SK-N-SH treated with all-trans-retinoic acid at 6 μM for 48 hours (cell line): ENCODE measurements around the gene ELMOD3.

Experiments used
- ATAC-seq: fragments of 200-7000 bp; cut with Tn5 transposase; 3 replicates; pipeline ENCODE4 v1.9.1; 2020; ENCODE audit warnings: mild to moderate bottlenecking, moderate library complexity
- ARNTL ChIP-seq: fragments of 450-650 bp; formaldehyde crosslinking; IDR thresholded peaks from 2 replicates; pipeline ENCODE4 v1.5.0; 2020; ENCODE audit warnings: low read depth, mild to moderate bottlenecking, moderate library complexity, borderline replicate concordance
- BACH2 ChIP-seq: fragments of 250-450 bp; sonication (Bioruptor Pico); IDR thresholded peaks from 2 replicates; pipeline ENCODE4 v1.9.0; 2021; ENCODE audit warnings: mild to moderate bottlenecking, borderline replicate concordance
- CSDC2 ChIP-seq: fragments of 250-450 bp; sonication (Bioruptor Pico); IDR thresholded peaks from 2 replicates; pipeline ENCODE4 v1.5.0; 2020; ENCODE audit warnings: mild to moderate bottlenecking, moderate library complexity
- ESRRG ChIP-seq: fragments of 250-450 bp; sonication (Bioruptor Pico); IDR thresholded peaks from 2 replicates; pipeline ENCODE4 v1.6.1; 2021; ENCODE audit warnings: mild to moderate bottlenecking
- GLIS3 ChIP-seq: fragments of 250-450 bp; sonication (Bioruptor Pico); IDR thresholded peaks from 2 replicates; pipeline ENCODE4 v1.5.0; 2020; ENCODE audit warnings: mild to moderate bottlenecking, moderate library complexity
- ISL1 ChIP-seq: fragments of 250-450 bp; sonication (Bioruptor Pico); IDR thresholded peaks from 2 replicates; pipeline ENCODE4 v2.1.2; 2022; ENCODE audit warnings: mild to moderate bottlenecking, moderate library complexity
- PPARA ChIP-seq: fragments of 250-450 bp; sonication (Bioruptor Pico); IDR thresholded peaks from 2 replicates; pipeline ENCODE4 v1.5.0; 2020; ENCODE audit warnings: mild to moderate bottlenecking, borderline replicate concordance
- RARB ChIP-seq: fragments of 250-450 bp; sonication (Bioruptor Pico); IDR thresholded peaks from 2 replicates; pipeline ENCODE4 v1.8.0; 2021; ENCODE audit warnings: mild to moderate bottlenecking, moderate library complexity
- SNAI2 ChIP-seq: fragments of 250-450 bp; sonication (Bioruptor Pico); IDR thresholded peaks from 2 replicates; pipeline ENCODE4 v1.5.0; 2020; ENCODE audit warnings: mild to moderate bottlenecking, moderate library complexity
- TOX ChIP-seq: fragments of 250-450 bp; sonication (Bioruptor Pico); IDR thresholded peaks from 2 replicates; pipeline ENCODE4 v1.8.0; 2021; ENCODE audit warnings: mild to moderate bottlenecking, moderate library complexity, borderline replicate concordance
- ZFP3 ChIP-seq: fragments of 250-450 bp; sonication (Bioruptor Pico); IDR thresholded peaks from 2 replicates; pipeline ENCODE4 v1.5.0; 2020; ENCODE audit warnings: mild to moderate bottlenecking, moderate library complexity
- ZFP30 ChIP-seq: fragments of 450-650 bp; formaldehyde crosslinking; IDR thresholded peaks from 2 replicates; pipeline ENCODE4 v1.5.0; 2022; ENCODE audit warnings: mild to moderate bottlenecking, moderate library complexity
- ZNF565 ChIP-seq: fragments of 450-650 bp; formaldehyde crosslinking; conservative IDR thresholded peaks from 2 replicates; pipeline ENCODE4 v1.5.0; 2020; ENCODE audit warnings: low read depth, mild to moderate bottlenecking, moderate library complexity
- ZNF70 ChIP-seq: fragments of 450-650 bp; formaldehyde crosslinking; IDR thresholded peaks from 2 replicates; pipeline ENCODE4 v1.5.0; 2020; ENCODE audit warnings: mild to moderate bottlenecking, moderate library complexity
- ZNF8 ChIP-seq: fragments of 450-650 bp; formaldehyde crosslinking; IDR thresholded peaks from 2 replicates; pipeline ENCODE4 v1.5.0; 2020; ENCODE audit warnings: mild to moderate bottlenecking, moderate library complexity
- TF ChIP-seq, protein P1 (sequence below): fragments of 250-450 bp; sonication (Bioruptor Pico); IDR thresholded peaks from 2 replicates; pipeline ENCODE4 v1.5.1; 2021; ENCODE audit warnings: mild to moderate bottlenecking, moderate library complexity
- TF ChIP-seq, protein P2 (sequence below): fragments of 250-450 bp; sonication (Bioruptor Pico); IDR thresholded peaks from 2 replicates; pipeline ENCODE4 v1.8.0; 2021; ENCODE audit warnings: low read depth, mild to moderate bottlenecking, moderate library complexity, borderline replicate concordance
- TF ChIP-seq, protein P3 (sequence below): fragments of 250-450 bp; sonication (Bioruptor Pico); IDR thresholded peaks from 2 replicates; pipeline ENCODE4 v1.5.1; 2020; ENCODE audit warnings: low read depth, mild to moderate bottlenecking, moderate library complexity
- TF ChIP-seq, protein P4 (sequence below): fragments of 250-450 bp; sonication (Bioruptor Pico); IDR thresholded peaks from 2 replicates; pipeline ENCODE4 v1.5.0; 2020; ENCODE audit warnings: mild to moderate bottlenecking, moderate library complexity

Gene ELMOD3

DNA sequence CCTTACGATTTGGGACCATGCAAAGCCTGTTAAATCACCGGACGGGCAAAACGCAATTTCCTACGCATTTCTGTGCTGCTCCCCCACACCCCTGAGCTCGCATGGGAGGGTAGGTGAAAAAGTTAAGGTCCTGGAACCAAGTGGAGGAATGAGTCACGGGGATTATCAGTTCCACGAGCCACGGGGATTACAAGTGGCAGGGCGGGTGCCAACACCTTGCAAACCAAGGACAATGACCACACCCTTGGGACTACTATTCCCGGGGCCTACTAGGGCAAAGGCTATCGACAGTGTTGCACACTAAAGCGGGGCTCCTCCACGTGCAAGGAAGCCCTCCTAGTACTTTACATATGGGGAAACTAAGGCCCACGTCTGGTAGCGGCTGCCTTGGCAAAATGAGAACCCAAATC, 688 bp upstream of the ELMOD3 start:
- no peak for TF ChIP-seq PPARA (CRISPR knock-in tag)
- TF ChIP-seq, protein P1, sequence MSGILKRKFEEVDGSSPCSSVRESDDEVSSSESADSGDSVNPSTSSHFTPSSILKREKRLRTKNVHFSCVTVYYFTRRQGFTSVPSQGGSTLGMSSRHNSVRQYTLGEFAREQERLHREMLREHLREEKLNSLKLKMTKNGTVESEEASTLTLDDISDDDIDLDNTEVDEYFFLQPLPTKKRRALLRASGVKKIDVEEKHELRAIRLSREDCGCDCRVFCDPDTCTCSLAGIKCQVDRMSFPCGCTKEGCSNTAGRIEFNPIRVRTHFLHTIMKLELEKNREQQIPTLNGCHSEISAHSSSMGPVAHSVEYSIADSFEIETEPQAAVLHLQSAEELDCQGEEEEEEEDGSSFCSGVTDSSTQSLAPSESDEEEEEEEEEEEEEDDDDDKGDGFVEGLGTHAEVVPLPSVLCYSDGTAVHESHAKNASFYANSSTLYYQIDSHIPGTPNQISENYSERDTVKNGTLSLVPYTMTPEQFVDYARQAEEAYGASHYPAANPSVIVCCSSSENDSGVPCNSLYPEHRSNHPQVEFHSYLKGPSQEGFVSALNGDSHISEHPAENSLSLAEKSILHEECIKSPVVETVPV: no peak
- TF ChIP-seq CSDC2: no peak
- peak; percentile 34 for ATAC-seq

DNA sequence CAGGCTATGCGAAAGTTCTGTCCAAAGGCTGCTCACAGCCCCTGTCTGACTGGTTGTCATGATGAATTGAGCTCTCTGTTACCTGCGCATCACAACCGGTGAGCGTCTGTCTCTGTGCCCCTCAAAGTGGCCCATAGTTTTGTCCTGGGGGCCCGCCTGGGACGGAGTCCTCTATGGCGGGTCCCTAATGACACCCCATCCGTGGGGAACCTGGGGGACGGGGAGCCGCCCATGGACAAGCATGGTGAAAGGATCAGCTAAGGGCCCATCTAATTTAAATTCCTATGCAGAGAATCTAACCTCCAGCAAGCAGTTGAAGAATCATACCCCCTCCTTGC, 473 bp downstream of the ELMOD3 start:
- ATAC-seq: no peak; the same call in 1 of the 3 replicates
- TF ChIP-seq, protein P2, sequence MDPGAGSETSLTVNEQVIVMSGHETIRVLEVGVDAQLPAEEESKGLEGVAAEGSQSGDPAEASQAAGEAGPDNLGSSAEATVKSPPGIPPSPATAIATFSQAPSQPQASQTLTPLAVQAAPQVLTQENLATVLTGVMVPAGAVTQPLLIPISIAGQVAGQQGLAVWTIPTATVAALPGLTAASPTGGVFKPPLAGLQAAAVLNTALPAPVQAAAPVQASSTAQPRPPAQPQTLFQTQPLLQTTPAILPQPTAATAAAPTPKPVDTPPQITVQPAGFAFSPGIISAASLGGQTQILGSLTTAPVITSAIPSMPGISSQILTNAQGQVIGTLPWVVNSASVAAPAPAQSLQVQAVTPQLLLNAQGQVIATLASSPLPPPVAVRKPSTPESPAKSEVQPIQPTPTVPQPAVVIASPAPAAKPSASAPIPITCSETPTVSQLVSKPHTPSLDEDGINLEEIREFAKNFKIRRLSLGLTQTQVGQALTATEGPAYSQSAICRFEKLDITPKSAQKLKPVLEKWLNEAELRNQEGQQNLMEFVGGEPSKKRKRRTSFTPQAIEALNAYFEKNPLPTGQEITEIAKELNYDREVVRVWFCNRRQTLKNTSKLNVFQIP (CRISPR knock-in tag): no peak
- TF ChIP-seq ZFP3 (CRISPR knock-in tag) (no peak), ZNF70 (CRISPR knock-in tag) (no peak), ZNF8 (CRISPR knock-in tag) (no peak), ARNTL (CRISPR knock-in tag) (no peak)
- TF ChIP-seq, protein P3, sequence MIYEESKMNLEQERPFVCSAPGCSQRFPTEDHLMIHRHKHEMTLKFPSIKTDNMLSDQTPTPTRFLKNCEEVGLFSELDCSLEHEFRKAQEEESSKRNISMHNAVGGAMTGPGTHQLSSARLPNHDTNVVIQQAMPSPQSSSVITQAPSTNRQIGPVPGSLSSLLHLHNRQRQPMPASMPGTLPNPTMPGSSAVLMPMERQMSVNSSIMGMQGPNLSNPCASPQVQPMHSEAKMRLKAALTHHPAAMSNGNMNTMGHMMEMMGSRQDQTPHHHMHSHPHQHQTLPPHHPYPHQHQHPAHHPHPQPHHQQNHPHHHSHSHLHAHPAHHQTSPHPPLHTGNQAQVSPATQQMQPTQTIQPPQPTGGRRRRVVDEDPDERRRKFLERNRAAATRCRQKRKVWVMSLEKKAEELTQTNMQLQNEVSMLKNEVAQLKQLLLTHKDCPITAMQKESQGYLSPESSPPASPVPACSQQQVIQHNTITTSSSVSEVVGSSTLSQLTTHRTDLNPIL (CRISPR knock-in tag): no peak
- TF ChIP-seq, protein P4, sequence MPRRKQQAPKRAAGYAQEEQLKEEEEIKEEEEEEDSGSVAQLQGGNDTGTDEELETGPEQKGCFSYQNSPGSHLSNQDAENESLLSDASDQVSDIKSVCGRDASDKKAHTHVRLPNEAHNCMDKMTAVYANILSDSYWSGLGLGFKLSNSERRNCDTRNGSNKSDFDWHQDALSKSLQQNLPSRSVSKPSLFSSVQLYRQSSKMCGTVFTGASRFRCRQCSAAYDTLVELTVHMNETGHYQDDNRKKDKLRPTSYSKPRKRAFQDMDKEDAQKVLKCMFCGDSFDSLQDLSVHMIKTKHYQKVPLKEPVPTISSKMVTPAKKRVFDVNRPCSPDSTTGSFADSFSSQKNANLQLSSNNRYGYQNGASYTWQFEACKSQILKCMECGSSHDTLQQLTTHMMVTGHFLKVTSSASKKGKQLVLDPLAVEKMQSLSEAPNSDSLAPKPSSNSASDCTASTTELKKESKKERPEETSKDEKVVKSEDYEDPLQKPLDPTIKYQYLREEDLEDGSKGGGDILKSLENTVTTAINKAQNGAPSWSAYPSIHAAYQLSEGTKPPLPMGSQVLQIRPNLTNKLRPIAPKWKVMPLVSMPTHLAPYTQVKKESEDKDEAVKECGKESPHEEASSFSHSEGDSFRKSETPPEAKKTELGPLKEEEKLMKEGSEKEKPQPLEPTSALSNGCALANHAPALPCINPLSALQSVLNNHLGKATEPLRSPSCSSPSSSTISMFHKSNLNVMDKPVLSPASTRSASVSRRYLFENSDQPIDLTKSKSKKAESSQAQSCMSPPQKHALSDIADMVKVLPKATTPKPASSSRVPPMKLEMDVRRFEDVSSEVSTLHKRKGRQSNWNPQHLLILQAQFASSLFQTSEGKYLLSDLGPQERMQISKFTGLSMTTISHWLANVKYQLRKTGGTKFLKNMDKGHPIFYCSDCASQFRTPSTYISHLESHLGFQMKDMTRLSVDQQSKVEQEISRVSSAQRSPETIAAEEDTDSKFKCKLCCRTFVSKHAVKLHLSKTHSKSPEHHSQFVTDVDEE (CRISPR knock-in tag): no peak

DNA sequence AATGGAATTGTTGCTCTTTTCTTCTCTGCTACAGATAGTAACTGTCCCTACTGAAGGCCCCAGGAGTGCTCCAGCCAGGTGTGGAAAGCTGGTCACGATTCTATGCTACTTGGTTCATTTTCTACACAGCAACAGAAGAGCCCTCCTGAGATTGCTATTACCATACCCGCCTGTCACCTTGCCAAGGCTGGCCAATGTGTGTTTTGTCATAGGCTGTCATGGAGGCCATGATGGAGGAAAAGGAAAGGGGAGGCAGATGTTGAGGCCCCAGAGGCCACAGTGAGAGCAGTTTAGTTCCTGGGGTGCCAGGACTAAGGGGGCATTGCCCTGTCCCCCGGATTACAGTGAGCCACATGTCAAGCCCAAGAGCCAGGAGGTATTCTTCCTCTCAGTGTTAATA, 952 bp downstream of the ELMOD3 start:
- TF ChIP-seq, protein P4 (CRISPR knock-in tag): no peak
- TF ChIP-seq, protein P3 (CRISPR knock-in tag): no peak
- TF ChIP-seq ZNF70 (CRISPR knock-in tag) (no peak), GLIS3 (CRISPR knock-in tag) (no peak), ZFP30 (CRISPR knock-in tag) (no peak), ZFP3 (CRISPR knock-in tag) (no peak), SNAI2 (CRISPR knock-in tag) (no peak), ESRRG (CRISPR knock-in tag) (no peak)

DNA sequence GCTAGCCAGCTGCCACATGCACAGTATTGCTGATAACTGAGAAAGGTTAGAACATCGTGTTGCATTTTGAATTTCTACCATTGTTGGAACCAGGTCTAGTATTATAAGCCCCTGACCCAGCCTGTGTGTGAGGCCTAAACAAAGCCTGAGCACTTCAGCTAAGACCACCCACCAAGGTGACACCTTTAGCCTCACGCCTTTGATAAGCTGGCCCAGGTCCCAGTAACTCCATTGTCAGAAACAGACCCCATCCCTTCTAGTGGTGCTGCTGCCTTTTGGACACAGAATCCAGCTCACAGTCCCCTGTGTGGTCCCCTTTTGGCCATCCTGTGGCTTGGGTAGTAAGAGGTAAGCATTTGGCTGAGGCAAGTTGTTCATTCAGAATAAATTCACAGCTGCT, 1.6 kb downstream of the ELMOD3 start:
- no peak for ATAC-seq
- TF ChIP-seq ESRRG (CRISPR knock-in tag) (no peak), RARB (CRISPR knock-in tag) (no peak), PPARA (CRISPR knock-in tag) (no peak), BACH2 (CRISPR knock-in tag) (no peak), TOX (CRISPR knock-in tag) (no peak), ZNF565 (no peak), SNAI2 (CRISPR knock-in tag) (no peak), ZFP3 (CRISPR knock-in tag) (no peak), ISL1 (no peak)
- TF ChIP-seq, protein P2 (CRISPR knock-in tag): no peak
- TF ChIP-seq, protein P1: no peak

More for the DNA sequence above, 952 bp downstream of the ELMOD3 start:
- ATAC-seq: no peak
